ENCODE measurements around the gene TRMU. TPM values are rescaled to one million over a fixed set of nuclear protein-coding genes. Genes with fewer than 3 reads are reported as not detected.

TRMU gene
- polyA plus RNA-seq, 1 donor (not counting 4 experiments of a cell fraction or from before 2014, with no cell fraction given), result 33.6 TPM

- no peak overlapping the region for H3K4me3 ChIP-seq (ENCODE audit: control insufficient read depth in 2 of 3, extremely low read depth in 1 of 3, insufficient read depth in 2 of 3, low read depth in 1 of 3, low read length in 3 of 3)
- H3K79me2 ChIP-seq (ENCODE audit: control insufficient read depth, insufficient read depth, low read length), result peaks cover 3% of the 10 kb centered on the region
- H3K4me1 ChIP-seq (ENCODE audit: control insufficient read depth, extremely low read depth, insufficient read depth, low read length), result peaks cover 13% of the 10 kb centered on the region
- H3K27ac ChIP-seq (ENCODE audit: control insufficient read depth, insufficient read depth, low read length), result no peak overlapping the region
- peaks cover 3 to 9% of the 10 kb centered on the region in 2 experiments for H3K36me3 ChIP-seq (ENCODE audit: control insufficient read depth in 2 of 2, extremely low read depth in 1 of 2, insufficient read depth in 2 of 2, low read length in 2 of 2)
- H3K9me3 ChIP-seq (ENCODE audit: control insufficient read depth, low read depth, low read length), result no peaks in the 10 kb centered on the region
- no peak overlapping the region for H3K9ac ChIP-seq (ENCODE audit: control insufficient read depth, extremely low read depth, insufficient read depth, low read length)
- dilution Hi-C loops (cut with MboI; ENCODE audit: extremely low pct_ligation_motif_present, low sequenced_read_pairs), result no loop called here
- H4K20me1 ChIP-seq (ENCODE audit: control insufficient read depth, extremely low read depth, insufficient read depth, low read length), result no peaks in the 10 kb centered on the region
- no peak overlapping the region for H2AFZ ChIP-seq (ENCODE audit: control insufficient read depth, low read length)
- FAIRE-seq, result no peak
- TF ChIP-seq CTCF (optimal IDR thresholded peaks at IDR 0.05 in 1 of 3, IDR thresholded peaks at IDR 0.05 in 1 of 3, conservative IDR thresholded peaks at IDR 0.05 in 1 of 3; ENCODE audit: extremely low read depth in 1 of 3, insufficient read depth in 2 of 3, low read length in 3 of 3) (no peak), EZH2 (IDR thresholded peaks at IDR 0.05; ENCODE audit: low read length) (no peak)
- H3K4me2 ChIP-seq (ENCODE audit: control insufficient read depth, extremely low read depth, insufficient read depth, low read depth, low read length), result no peak overlapping the region
- no peak for DNase-seq (ENCODE audit: low read depth, low spot score)
- peaks cover 4% of the 10 kb centered on the region for H3K27me3 ChIP-seq (ENCODE audit: control insufficient read depth, extremely low read depth, insufficient read depth, low read length)
- H3K9me1 ChIP-seq (ENCODE audit: control insufficient read depth, extremely low read depth, insufficient read depth, low read length), result no peaks in the 10 kb centered on the region
These were observed 43.3 kb upstream of the TRMU start for GRCh38 chr22:46292173-46292572.

- no peak for FAIRE-seq
These were observed 42.8 kb upstream of the TRMU start for GRCh38 chr22:46292732-46293131.

More at GRCh38 chr22:46292732-46293131, 42.8 kb upstream of the TRMU start:
- DNase-seq (ENCODE audit: low read depth, low spot score), result no peak
- Histone ChIP-seq H3K4me3 (ENCODE audit: control insufficient read depth in 2 of 3, extremely low read depth in 1 of 3, insufficient read depth in 2 of 3, low read depth in 1 of 3, low read length in 3 of 3) (no peak overlapping the region), H3K36me3 (ENCODE audit: control insufficient read depth in 2 of 2, extremely low read depth in 1 of 2, insufficient read depth in 2 of 2, low read length in 2 of 2) (peaks cover 3 to 8% of the 10 kb centered on the region in 2 experiments), H3K27me3 (ENCODE audit: control insufficient read depth, extremely low read depth, insufficient read depth, low read length) (peaks cover 4% of the 10 kb centered on the region), H3K9me3 (ENCODE audit: control insufficient read depth, low read depth, low read length) (no peaks in the 10 kb centered on the region), H3K4me1 (ENCODE audit: control insufficient read depth, extremely low read depth, insufficient read depth, low read length) (peaks cover 17% of the 10 kb centered on the region), H4K20me1 (ENCODE audit: control insufficient read depth, extremely low read depth, insufficient read depth, low read length) (no peaks in the 10 kb centered on the region), H3K4me2 (ENCODE audit: control insufficient read depth, extremely low read depth, insufficient read depth, low read depth, low read length) (no peak overlapping the region), H3K9me1 (ENCODE audit: control insufficient read depth, extremely low read depth, insufficient read depth, low read length) (no peaks in the 10 kb centered on the region), H3K9ac (ENCODE audit: control insufficient read depth, extremely low read depth, insufficient read depth, low read length) (no peak overlapping the region), H3K79me2 (ENCODE audit: control insufficient read depth, insufficient read depth, low read length) (peaks cover 8% of the 10 kb centered on the region), H3K27ac (ENCODE audit: control insufficient read depth, insufficient read depth, low read length) (no peak overlapping the region), H2AFZ (ENCODE audit: control insufficient read depth, low read length) (no peak overlapping the region)
- dilution Hi-C loops (cut with MboI; ENCODE audit: extremely low pct_ligation_motif_present, low sequenced_read_pairs), result no loop called here
- TF ChIP-seq CTCF (optimal IDR thresholded peaks at IDR 0.05 in 1 of 3, IDR thresholded peaks at IDR 0.05 in 1 of 3, conservative IDR thresholded peaks at IDR 0.05 in 1 of 3; ENCODE audit: extremely low read depth in 1 of 3, insufficient read depth in 2 of 3, low read length in 3 of 3) (no peak), EZH2 (IDR thresholded peaks at IDR 0.05; ENCODE audit: low read length) (no peak)

Data from keratinocyte (primary cell).